HCT116 (cell line): ENCODE data around the gene DOCK4. TPM values are rescaled to one million over a fixed set of nuclear protein-coding genes. Genes with fewer than 3 reads are reported as not detected.

Experiments used
- ATAC-seq: fragments of 200-7000 bp; cut with Tn5 transposase; 2 replicates; pipeline ENCODE4 v1.9.1; 2020; ENCODE audit warnings: mild to moderate bottlenecking, moderate library complexity
- BruUV-seq: library from RNA; stranded (reverse); fragments of 400-500 nt; replicated peaks from 2 replicates; lab custom pipeline; 2021; lab: Mats Ljungman, UMichigan
- CTCF ChIA-PET: fragments of 300-600 bp; sonication (Branson Sonifier 250); formaldehyde crosslinking; loops from one replicate; lab custom pipeline; 2021; ENCODE audit warnings: antibody characterized with exemption; lab: Charles Lee
- POLR2A ChIA-PET: fragments of 300-600, 350-600 bp; sonication (Branson Sonifier 250); formaldehyde crosslinking; loops from one replicate; lab custom pipeline; 2021; ENCODE audit warnings: antibody characterized with exemption; lab: Charles Lee
- RAD21 ChIA-PET, 2 experiments: fragments of 300-600 bp; sonication (Branson Sonifier 250); formaldehyde crosslinking; loops; one replicate each; lab custom pipeline; 2023; ENCODE audit warnings: low total read pairs in 2 of 2; ENCODE audit not compliant: uncharacterized antibody in 2 of 2, unreplicated experiment in 2 of 2, low non-redundant PET in 1 of 2; lab: Charles Lee
- DNase-seq: peaks from one replicate; pipeline ENCODE4 v3.0.0-alpha.2; 2010; ENCODE audit warnings: low read depth, low spot score
- H2AFZ ChIP-seq: fragments of 200-600 bp; shearing (Covaris generic), sonication (generic); 2 replicates; pipeline ENCODE4 v1.6.1; 2017; ENCODE audit warnings: low read depth, mixed run types, mixed read lengths, antibody characterized with exemption, low read length; ENCODE audit not compliant: poor library complexity, severe bottlenecking
- H3K27ac ChIP-seq: 2 replicates; pipeline ENCODE4 v1.5.1; 2012; ENCODE audit warnings: low read depth, low read length
- H3K27me3 ChIP-seq: fragments of 200-600 bp; sonication (generic); 2 replicates; pipeline ENCODE4 v1.6.1; 2016; ENCODE audit warnings: mixed run types, low read length, mixed read lengths; ENCODE audit not compliant: insufficient read depth
- H3K36me3 ChIP-seq, 2 experiments: fragments of 200-500 bp in 1 of 2; fragments of 200-600 bp in 1 of 2; sonication (Bioruptor generic) in 1 of 2; sonication (generic) in 1 of 2; 2 replicates each; pipeline versions ENCODE4 v1.5.1 to v1.6.1; 2014 to 2016; ENCODE audit warnings: low read length in 2 of 2, inconsistent platforms in 1 of 2, mixed read lengths in 1 of 2, mixed run types in 1 of 2; ENCODE audit not compliant: insufficient read depth in 2 of 2, control insufficient read depth in 1 of 2
- H3K4me1 ChIP-seq, 2 experiments: fragments of 200-600 bp in 1 of 2; sonication (generic) in 1 of 2; 2 replicates each; pipeline versions ENCODE4 v1.5.1 to v1.6.1; 2012 to 2017; ENCODE audit warnings: low read length in 2 of 2, inconsistent platforms in 1 of 2, mild to moderate bottlenecking in 1 of 2, mixed read lengths in 1 of 2, mixed run types in 1 of 2, moderate library complexity in 1 of 2; ENCODE audit not compliant: insufficient read depth in 2 of 2, control insufficient read depth in 1 of 2
- H3K4me2 ChIP-seq: fragments of 200-600 bp; sonication (generic); 2 replicates; pipeline ENCODE4 v1.6.1; 2017; ENCODE audit warnings: mixed run types, low read length, mixed read lengths
- H3K4me3 ChIP-seq, 2 experiments: fragments of 200-600 bp in 1 of 2; sonication (generic) in 1 of 2; replicated peaks in 1 of 2; 2 replicates each; pipeline ENCODE4 v1.5.1; 2011 to 2016; ENCODE audit warnings: low read length in 2 of 2, control low read depth in 1 of 2, low read depth in 1 of 2, mild to moderate bottlenecking in 1 of 2, mixed read lengths in 1 of 2, mixed run types in 1 of 2
- H3K79me2 ChIP-seq: fragments of 200-600 bp; sonication (generic); 2 replicates; pipeline ENCODE4 v1.6.1; 2017; ENCODE audit warnings: mild to moderate bottlenecking, mixed run types, low read length, moderate library complexity, mixed read lengths; ENCODE audit not compliant: insufficient read depth
- H3K9ac ChIP-seq: fragments of 200-600 bp; sonication (generic); 2 replicates; pipeline ENCODE4 v1.6.1; 2016; ENCODE audit warnings: low read length, mixed read lengths
- H3K9me2 ChIP-seq: fragments of 200-600 bp; sonication (generic), shearing (Covaris generic); 2 replicates; pipeline ENCODE4 v1.6.1; 2017; ENCODE audit warnings: mixed run types, mild to moderate bottlenecking, moderate library complexity; ENCODE audit not compliant: insufficient read depth
- H3K9me3 ChIP-seq, 2 experiments: fragments of 200-500 bp in 1 of 2; fragments of 200-600 bp in 1 of 2; sonication (Bioruptor generic) in 1 of 2; sonication (generic) in 1 of 2; 2 replicates each; pipeline ENCODE4 v1.6.1; 2014 to 2017; ENCODE audit warnings: low read length in 2 of 2, mixed read lengths in 2 of 2, inconsistent platforms in 1 of 2, low read depth in 1 of 2, mild to moderate bottlenecking in 1 of 2, mixed run types in 1 of 2, moderate library complexity in 1 of 2; ENCODE audit not compliant: control insufficient read depth in 1 of 2, insufficient read depth in 1 of 2
- H4K20me1 ChIP-seq: fragments of 200-600 bp; sonication (generic), shearing (Covaris generic); 2 replicates; pipeline ENCODE4 v1.6.1; 2017; ENCODE audit warnings: mixed run types, mild to moderate bottlenecking, moderate library complexity; ENCODE audit not compliant: insufficient read depth
- ATF3 ChIP-seq: IDR thresholded peaks from 2 replicates; pipeline ENCODE4 v1.6.1; 2012
- CBX3 ChIP-seq: IDR thresholded peaks from 2 replicates; pipeline ENCODE4 v1.6.1; 2012; ENCODE audit warnings: low read depth
- CTCF ChIP-seq, 3 experiments: fragments of 200-600 bp in 1 of 3; sonication (generic) in 1 of 3; IDR thresholded peaks in 2 of 3; conservative IDR thresholded peaks in 1 of 3; 2 replicates each; pipeline ENCODE4 v1.5.1; 2012 to 2017; ENCODE audit warnings: low read depth in 2 of 3, low read length in 2 of 3, antibody characterized with exemption in 1 of 3, borderline replicate concordance in 1 of 3, control low read depth in 1 of 3, mild to moderate bottlenecking in 1 of 3, mixed read lengths in 1 of 3, mixed run types in 1 of 3, moderate library complexity in 1 of 3; ENCODE audit not compliant: insufficient read depth in 1 of 3
- EGR1 ChIP-seq: IDR thresholded peaks from 2 replicates; pipeline ENCODE4 v1.6.1; 2012; ENCODE audit warnings: low read depth
- EZH2 ChIP-seq: fragments of 200-600 bp; sonication (generic); IDR thresholded peaks from 2 replicates; pipeline ENCODE4 v1.6.1; 2017; ENCODE audit warnings: antibody characterized with exemption, mixed run types
- FOSL1 ChIP-seq: IDR thresholded peaks from 2 replicates; pipeline ENCODE4 v1.6.1; 2012; ENCODE audit warnings: low read depth
- JUND ChIP-seq: IDR thresholded peaks from 2 replicates; pipeline ENCODE4 v1.6.1; 2012
- POLR2AphosphoS5 ChIP-seq: IDR thresholded peaks from 2 replicates; pipeline ENCODE4 v1.6.1; 2011; ENCODE audit warnings: mild to moderate bottlenecking, low read depth, low read length, moderate library complexity
- SIN3A ChIP-seq: IDR thresholded peaks from 2 replicates; pipeline ENCODE4 v1.6.1; 2012; ENCODE audit warnings: low read depth
- TCF7L2 ChIP-seq: IDR thresholded peaks from 2 replicates; pipeline ENCODE4 v1.7.0; 2011; ENCODE audit warnings: borderline replicate concordance, inconsistent platforms; ENCODE audit not compliant: insufficient read depth, insufficient read length; ENCODE audit errors: extremely low read depth
- YY1 ChIP-seq: IDR thresholded peaks from 2 replicates; pipeline ENCODE4 v1.6.1; 2011; ENCODE audit warnings: low read length, low read depth, moderate library complexity, mild to moderate bottlenecking; ENCODE audit not compliant: insufficient replicate concordance; ENCODE audit errors: extremely low read depth
- intact Hi-C: fragments of 100-400 bp; cut with micrococcal nuclease; formaldehyde crosslinking; loops from 2 replicates; pipeline ENCODE4 v1.10.0; 2022
- total RNA-seq: library from RNA; stranded (reverse); gene quantifications from one replicate; pipeline ENCODE4 v1.2.1, GENCODE V29; 2021; ENCODE audit not compliant: unreplicated experiment
- TF ChIP-seq, protein P1 (sequence below): IDR thresholded peaks from 2 replicates; pipeline ENCODE4 v1.6.1; 2012; ENCODE audit warnings: low read depth

The DOCK4 gene
- total RNA-seq, 1 experiment from 2014 or later: 2.2 TPM

- TF ChIP-seq, protein P1, sequence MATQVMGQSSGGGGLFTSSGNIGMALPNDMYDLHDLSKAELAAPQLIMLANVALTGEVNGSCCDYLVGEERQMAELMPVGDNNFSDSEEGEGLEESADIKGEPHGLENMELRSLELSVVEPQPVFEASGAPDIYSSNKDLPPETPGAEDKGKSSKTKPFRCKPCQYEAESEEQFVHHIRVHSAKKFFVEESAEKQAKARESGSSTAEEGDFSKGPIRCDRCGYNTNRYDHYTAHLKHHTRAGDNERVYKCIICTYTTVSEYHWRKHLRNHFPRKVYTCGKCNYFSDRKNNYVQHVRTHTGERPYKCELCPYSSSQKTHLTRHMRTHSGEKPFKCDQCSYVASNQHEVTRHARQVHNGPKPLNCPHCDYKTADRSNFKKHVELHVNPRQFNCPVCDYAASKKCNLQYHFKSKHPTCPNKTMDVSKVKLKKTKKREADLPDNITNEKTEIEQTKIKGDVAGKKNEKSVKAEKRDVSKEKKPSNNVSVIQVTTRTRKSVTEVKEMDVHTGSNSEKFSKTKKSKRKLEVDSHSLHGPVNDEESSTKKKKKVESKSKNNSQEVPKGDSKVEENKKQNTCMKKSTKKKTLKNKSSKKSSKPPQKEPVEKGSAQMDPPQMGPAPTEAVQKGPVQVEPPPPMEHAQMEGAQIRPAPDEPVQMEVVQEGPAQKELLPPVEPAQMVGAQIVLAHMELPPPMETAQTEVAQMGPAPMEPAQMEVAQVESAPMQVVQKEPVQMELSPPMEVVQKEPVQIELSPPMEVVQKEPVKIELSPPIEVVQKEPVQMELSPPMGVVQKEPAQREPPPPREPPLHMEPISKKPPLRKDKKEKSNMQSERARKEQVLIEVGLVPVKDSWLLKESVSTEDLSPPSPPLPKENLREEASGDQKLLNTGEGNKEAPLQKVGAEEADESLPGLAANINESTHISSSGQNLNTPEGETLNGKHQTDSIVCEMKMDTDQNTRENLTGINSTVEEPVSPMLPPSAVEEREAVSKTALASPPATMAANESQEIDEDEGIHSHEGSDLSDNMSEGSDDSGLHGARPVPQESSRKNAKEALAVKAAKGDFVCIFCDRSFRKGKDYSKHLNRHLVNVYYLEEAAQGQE: no peak
- TF ChIP-seq SIN3A (no peak), POLR2AphosphoS5 (no peak), CTCF (IDR thresholded peaks at IDR 0.05 in 2 of 3, conservative IDR thresholded peaks at IDR 0.05 in 1 of 3; ENCODE audit: borderline replicate concordance in 1 of 3, insufficient read depth in 1 of 3, low read depth in 2 of 3, low read length in 2 of 3) (no peak), CBX3 (no peak)
These were observed 37.3 kb downstream of the DOCK4 start (continued) for GRCh38 chr7:112168915-112169314.

GRCh38 chr7:112167147-112167546 lies 39.1 kb downstream of the DOCK4 start:
- H3K9me2 ChIP-seq: no peaks in the 10 kb centered on the region
- H3K27ac ChIP-seq: no peak overlapping the region
- H3K27me3 ChIP-seq: no peaks in the 10 kb centered on the region
- no peaks in the 10 kb centered on the region for H3K79me2 ChIP-seq
- ChIA-PET CTCF (no interaction called here), RAD21 (no interaction called here), POLR2A (no interaction called here)
- H4K20me1 ChIP-seq: no peaks in the 10 kb centered on the region
- H3K4me1 ChIP-seq: no peaks in the 10 kb centered on the region
- no peaks in the 10 kb centered on the region for H3K36me3 ChIP-seq
- H3K9ac ChIP-seq: no peak overlapping the region
- no peak overlapping the region for H3K4me3 ChIP-seq
- intact Hi-C loops: no loop called here
- no peak overlapping the region for H3K4me2 ChIP-seq
- DNase-seq (no peak), ATAC-seq (no peak)
- no peak overlapping the region for H2AFZ ChIP-seq
- no TSS peak for BruUV-seq
- no peaks in the 10 kb centered on the region for H3K9me3 ChIP-seq
- no peak for TF ChIP-seq CTCF (IDR thresholded peaks at IDR 0.05 in 2 of 3, conservative IDR thresholded peaks at IDR 0.05 in 1 of 3; ENCODE audit: borderline replicate concordance in 1 of 3, insufficient read depth in 1 of 3, low read depth in 2 of 3, low read length in 2 of 3)
- TF ChIP-seq YY1: no peak
- no peak for TF ChIP-seq ATF3
- no peak for TF ChIP-seq POLR2AphosphoS5
- no peak for TF ChIP-seq EZH2
- no peak for TF ChIP-seq EGR1
- no peak for TF ChIP-seq JUND
- no peak for TF ChIP-seq TCF7L2
- TF ChIP-seq FOSL1: no peak
- TF ChIP-seq, protein P1: no peak
